NCI-H146 treated with DMSO at 0.1 percent for 48 hours (cell line): ENCODE data around the gene SNF8.
"Not testable (repeated sequence)": the region's sequence is repeated elsewhere in the genome, so short reads cannot be mapped to it uniquely, and the experiment has no call there.

Experiments used
- DNase-seq: peaks from one replicate; lab custom pipeline; 2025; ENCODE audit not compliant: unreplicated experiment; lab: John Stamatoyannopoulos, UW

SNF8 gene, protein sequence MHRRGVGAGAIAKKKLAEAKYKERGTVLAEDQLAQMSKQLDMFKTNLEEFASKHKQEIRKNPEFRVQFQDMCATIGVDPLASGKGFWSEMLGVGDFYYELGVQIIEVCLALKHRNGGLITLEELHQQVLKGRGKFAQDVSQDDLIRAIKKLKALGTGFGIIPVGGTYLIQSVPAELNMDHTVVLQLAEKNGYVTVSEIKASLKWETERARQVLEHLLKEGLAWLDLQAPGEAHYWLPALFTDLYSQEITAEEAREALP

DNA sequence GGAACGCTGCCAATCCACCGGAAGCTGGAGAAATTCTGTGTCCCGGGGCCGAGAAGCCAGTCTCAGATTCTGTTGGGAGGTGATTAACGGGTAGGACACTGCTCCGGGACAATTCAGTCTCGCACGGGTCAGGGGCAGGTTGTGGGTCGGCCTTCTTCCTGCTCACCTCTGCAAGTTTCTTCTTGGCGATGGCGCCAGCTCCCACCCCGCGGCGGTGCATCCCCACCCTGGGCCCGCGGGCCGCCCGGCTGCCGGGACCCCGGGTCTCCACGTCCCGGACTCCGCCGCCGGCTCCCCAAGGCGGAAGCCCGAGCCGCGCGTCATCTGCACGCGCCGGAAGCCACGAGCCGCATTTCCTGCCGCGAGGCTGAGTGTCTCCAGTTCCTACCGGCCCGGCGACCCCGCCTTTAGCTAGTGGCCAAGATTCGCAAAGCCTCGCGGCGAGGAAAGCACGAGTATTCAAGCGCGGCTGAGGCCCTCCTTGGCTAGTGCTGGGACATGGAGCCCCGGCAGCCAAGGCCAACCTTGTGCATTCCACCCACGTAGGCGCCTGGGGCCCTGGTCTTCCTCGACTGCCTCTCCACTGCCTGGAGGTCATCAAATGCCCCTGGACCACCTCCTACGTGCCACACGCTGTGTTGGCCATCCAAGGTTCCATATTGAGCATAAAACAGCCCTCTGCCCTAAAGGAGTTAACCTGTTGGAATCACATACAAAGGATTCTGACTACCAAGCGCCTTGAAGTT is at the start of gene SNF8:
Gene SNF8 (minus strand): TSS at position 328 of the 746 bp plus-strand sequence. CDS start 108 bp downstream, at position 220.
- peak; percentile 44 for DNase-seq

DNA sequence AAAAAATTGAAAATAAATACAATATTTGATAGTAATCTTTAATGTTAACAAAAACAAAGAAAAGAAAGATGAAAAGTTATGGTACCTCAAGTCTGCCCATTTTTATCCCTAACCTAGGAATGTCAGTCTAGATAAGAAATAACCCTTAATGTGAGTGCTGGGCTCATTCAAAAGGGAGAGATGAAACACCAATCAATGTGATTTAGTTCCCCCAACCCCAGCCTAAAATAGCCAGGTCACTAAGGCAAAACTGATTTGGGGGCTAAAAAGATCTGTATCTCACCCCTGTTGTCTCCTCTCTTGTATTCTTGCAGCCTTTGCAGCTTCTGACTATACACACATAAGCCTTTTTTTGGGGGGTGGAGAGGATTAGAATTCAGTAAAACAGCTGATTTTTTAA is 49.3 kb upstream of the SNF8 start:
- DNase-seq = no peak

DNA sequence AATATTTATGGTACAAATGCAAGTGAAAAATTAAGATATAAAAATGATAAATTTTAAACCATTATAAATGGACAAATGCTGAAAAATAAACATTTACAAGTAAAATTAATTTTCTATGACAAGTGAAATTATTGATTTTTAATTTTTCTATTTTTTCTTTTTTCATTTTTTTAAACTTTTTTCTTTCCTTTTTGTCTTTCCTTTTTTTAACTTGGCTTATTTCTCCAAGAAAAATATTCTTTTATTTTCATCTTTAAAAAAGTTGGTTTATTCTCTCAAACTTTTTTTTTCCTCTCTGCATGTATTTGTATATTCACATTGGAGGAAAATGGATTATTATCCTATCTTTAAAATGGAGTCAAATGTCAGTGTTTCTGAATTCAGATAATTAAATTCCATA is 48.7 kb upstream of the SNF8 start:
- DNase-seq = no peak

DNA sequence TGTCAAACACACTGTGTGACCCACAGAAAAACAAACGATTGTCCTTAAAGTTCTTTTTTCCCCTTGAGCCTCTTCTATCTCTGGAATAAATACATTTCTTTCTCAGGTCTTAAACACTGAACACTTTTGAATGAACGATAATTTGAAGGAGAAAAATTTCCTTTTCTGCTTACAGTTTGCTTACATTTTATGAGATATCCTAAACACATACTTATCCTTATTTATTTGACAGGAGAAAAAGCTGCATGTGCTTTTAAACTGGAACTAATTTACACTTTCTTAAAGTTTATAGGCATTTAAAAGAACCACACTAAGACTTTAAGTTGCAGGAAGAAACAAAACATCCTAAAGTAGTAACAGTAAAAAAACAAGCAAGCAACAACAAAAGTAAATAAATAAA is 47.8 kb upstream of the SNF8 start:
- DNase-seq = no peak

DNA sequence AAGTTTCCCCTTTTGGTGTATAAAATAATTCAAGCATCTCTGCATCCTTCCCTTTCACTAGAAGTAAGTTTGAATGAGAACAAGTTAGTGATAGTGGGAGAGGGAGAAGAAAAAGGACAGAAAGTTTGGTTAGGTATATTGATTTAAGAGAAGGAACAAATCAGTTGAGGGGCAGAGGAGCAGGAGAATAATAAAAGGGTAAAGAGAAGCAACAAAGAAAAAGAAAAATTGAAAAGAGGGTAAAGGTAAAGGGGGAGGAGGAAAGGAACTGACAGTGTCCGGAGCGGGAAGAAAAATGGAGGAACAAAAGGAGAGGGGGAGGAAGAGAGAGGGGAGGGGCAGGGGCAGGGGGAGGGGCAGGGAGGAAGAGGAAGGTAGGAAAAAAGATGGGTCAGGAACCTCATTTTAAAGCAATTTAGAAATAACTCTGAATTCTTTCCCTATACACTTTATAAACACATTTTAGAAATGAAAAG is 46.3 kb upstream of the SNF8 start:
- DNase-seq = no peak

DNA sequence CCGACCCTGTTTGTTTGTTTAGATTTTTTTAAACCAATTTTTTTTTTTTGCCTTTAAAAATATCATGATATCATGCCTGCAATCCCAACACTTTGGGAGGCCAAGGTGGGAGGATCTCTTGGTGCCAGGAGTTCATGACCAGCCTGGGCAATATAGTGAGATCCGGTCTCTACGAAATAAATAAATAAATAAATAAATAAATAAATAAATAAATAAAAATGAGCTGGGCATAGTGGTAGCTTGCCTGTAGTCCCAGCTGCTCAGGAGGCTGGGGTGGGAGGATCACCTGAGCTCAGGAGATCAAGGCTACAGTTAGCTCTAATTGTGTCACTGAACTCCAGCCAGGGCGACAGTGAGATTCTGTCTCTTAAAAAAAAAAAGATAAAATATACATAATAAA is 44.5 kb upstream of the SNF8 start:
- DNase-seq = no peak

DNA sequence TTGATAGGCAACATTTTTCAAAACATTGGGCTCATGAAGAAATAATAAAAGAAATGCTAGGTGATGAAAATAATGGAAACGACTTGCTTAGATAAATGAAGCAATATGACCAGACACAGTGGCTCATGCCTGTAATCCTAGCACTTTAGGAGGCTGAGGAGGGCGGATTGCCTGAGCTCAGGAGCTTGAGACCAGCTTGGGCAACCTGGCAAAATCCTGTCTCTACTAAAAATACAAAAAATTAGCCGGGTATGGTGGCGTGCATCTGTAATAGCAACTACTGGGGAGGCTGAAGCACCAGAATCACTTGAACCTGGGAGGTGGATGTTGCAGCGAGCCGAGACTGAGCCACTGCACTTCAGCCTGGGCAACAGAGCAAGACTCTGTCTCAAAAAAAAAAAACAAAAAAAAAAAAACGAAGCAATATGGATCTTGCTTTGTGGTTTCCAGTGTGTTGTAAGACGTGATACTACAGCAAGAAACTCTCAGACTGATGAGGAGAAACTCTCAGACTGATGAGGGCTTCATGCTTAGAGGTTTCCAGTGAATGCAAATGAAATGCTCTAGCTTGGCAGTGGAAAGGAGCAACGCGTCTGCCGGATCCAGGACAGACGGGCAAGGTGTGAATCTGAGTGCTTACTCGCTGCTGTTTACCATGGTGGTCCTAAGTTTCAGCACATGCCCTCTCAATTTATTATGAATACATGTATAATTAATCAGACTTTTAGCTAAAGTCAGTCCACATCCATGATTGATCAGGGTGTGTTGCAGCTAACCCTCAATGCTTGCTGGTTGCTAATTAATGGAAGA is 41.0 kb upstream of the SNF8 start:
- DNase-seq = no peak

DNA sequence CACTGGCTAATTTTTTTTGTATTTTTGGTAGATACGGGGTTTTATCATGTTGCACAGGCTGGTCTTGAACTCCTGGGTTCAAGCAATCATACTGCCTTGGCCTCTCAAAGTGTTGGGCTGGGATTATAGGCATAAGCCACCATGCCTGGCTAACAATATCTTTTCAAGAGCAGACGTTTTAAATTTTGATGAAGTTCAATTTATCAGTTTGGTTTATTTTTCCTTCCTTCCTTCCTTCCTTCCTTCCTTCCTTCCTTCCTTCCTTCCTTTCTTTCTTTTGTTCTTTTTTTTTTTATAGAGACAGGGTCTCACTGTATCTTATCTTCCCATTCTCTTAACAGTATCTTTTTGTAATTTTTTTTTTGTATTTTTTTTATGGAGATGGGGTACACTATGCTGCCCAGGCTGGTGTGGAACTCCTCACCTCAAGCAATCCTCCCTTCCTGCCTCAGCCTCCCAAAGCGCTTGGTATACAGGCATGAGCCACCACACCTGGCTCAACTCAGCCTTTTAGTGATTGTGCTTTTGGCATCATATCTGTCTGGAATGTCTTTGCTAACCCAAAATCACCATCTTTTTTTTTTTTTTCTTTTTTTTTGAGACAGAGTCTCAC is 37.4 kb upstream of the SNF8 start:
- no peak for DNase-seq

DNA sequence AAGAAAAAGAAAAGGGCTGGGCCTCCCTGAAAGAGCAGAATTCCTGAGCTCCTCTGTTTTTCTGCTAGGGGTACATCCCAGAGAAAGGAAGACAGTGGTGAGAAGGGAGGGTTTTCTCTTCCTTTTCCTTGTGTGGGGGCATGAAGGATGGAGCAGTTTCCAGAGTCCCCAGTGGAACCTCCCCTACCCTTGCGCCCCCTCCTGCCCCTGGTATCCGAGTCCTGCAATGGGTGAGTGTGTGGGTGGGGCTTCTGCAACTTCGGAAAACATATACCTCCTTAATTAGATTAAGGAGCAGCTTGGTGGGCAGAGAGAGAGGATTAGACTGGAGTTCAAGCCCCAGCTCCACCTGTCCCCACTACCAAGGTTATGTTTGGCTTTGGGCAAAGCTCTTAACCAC is 29.2 kb upstream of the SNF8 start:
- DNase-seq = no peak

DNA sequence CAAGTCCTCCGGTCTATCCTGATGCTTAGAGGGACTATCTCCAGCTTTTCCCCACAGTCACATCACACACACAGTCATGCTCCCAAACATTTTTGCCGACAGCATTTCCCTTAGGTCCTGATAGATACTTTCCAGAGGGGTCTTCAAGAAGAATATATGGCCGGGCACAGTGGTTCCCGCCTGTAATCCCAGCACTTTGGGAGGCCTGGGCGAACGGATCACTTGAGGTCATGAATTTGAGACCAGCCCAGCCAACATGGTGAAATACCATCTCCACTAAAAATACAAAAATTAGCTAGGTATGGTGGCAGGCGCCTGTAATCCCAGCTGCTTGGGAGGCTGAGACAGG is 28.1 kb upstream of the SNF8 start:
- no peak for DNase-seq

DNA sequence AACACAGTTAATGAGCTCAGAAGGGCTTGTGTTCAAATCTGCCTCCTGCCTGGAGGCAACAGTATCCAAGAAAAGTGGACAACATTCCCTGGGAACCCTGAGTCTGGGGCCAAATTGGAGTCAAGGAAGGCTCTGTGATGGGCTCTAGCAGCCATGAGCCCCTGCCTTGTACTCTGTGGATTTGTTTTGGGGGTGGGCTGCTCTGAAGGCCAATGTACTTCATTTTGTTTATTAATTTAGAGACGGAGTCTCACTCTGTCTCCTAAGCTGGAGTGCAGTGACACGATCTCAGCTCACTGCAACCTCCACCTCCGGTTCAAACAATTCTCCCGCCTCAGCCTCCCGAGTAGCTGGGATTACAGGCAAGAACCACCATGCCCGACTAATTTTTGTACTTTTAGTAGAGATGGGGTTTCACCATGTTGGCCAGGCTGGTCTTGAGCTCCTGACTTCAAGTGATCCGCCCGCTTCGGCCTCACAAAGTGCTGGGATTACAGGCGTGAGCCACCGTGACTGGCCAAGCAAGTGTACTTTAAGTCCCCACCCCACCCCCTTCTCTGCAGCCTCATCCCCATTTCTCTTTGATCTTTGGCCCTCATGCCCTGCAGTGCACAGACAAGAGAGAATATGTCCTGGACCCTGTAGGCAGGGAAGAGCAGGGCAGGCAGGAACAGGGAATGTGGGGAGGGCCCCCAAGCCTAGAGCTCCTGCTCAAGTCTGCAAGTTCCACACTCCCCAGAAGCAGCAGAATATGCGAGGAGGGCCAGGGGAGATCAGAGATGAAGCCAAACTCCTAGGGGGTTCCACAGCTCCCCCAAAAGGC is 26.4 kb upstream of the SNF8 start:
- DNase-seq = no peak

DNA sequence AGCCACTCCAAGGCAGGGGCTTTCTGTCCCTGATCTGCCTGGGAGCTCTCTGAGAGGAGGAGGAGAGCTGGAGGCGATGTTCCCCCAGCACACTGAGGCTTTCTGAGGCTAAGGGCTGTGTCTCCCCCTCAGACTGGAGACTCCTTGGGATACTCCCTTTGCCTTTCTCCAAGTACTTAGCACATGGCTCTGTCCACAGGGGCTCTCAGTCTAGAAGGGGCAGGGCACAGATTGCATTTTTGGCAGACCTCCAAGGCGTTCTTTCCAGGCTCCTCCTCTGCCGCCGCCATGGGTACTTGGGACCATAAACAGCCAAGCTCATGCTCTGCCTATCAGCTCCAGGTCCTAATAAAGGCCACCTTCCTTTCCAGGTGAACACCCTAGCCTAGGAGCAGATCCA is 25.6 kb upstream of the SNF8 start:
- DNase-seq = no peak

DNA sequence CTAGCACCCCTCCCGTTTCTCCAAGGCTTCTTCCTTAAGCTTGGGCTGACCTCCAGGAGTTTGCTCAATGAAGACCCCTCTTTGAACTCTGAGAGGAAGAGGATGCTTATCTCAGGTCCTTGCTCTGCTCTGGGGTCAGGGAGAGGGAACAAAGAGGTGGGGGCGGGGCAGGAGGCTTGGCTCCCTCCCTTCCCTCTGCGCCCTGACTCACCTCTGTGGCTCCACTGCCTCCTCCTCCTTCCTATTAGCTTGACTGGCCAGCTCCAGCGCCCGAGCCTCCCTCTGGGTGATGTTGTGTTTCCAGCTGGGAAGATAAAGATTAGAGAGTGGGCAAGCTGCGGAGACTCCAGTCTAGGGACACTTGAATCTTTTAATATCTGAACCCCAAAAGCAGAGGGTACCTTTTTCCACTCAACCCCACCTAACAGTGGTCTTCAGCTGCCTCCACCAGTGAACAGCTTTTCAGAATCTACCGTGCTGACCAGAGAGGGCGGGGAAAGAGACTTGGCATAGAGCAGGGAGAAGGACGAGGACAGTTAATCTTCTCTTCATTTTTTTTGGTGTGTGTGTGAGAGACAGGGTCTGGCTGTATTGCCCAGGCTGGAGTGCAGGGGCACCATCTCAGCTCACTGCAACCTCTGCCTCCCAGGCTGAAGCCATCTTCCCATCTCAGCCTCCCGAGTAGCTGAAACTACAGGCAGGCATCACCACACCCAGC is 17.0 kb upstream of the SNF8 start:
- no peak for DNase-seq

DNA sequence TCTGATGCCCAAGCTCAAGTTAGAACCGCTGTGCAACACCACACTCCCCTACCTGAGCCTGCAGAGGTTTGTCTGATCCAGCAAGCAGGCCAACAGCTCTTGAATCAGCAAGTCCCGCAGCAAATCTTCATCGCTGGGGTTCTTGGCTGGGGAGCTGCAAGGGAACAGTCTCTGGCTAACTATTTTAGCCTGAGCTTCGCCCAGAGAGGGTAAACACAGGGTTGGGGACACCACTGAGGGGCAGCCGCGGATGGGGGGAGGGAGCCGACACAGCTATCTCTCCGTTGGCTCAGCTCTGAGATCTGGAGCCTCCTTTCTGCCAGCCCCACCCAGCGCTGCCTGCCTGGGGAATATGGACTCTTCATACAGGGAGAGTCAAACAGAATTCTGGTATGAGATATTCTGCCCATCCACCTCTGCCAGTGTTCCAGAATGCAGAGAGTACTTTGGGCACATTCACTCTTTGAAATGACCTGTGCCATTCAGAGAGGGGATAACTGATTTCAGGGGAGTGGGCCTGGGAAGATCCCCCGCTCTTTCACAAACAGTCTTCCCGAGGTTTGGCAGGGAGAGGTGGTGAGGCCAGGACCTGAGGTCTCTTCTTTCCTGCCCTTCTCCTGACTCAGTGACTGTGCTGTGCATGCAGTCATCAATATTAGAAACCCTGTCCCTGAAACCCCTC is 16.3 kb upstream of the SNF8 start:
- DNase-seq = no peak

DNA sequence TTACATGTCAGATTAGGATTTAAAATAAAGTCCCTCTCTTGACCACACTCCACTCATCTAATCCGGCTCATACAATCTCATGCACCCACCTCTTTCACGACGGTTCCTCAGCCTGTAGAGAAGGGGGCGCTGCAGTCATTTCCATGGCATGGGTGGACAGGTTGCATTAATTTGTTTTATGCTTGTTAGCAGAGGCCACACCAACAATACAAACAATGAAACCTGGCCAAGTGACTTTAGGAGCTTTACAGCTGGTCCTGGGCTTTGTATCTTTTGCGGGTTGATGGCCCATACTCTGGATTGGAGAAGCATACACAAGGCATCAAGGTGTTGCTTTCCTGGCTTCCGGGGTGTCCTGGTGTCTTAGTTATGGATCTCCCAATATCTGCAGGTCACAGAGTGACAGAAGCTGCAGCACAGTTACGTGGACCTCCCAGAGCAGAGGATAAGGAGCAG is 9.7 kb upstream of the SNF8 start:
- no peak for DNase-seq

DNA sequence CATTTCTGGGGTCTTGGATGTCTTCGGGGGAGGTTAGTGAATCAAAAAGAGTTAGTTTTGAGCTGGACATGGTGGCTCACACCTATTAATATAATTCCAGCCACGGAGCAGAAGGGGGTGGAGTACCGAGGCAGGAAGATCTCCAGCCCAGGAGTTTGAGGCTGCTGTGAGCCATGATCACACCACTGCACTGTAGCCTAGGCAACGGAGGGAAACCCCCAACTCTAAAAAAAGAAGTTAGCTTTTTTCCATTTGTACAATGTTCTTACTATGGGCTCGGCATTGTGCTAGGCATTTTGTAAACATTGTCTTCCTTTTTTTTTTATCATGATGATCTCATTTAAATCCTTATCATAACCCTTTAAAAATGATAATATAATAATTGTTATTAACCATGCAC is 8.3 kb upstream of the SNF8 start:
- DNase-seq = no peak

DNA sequence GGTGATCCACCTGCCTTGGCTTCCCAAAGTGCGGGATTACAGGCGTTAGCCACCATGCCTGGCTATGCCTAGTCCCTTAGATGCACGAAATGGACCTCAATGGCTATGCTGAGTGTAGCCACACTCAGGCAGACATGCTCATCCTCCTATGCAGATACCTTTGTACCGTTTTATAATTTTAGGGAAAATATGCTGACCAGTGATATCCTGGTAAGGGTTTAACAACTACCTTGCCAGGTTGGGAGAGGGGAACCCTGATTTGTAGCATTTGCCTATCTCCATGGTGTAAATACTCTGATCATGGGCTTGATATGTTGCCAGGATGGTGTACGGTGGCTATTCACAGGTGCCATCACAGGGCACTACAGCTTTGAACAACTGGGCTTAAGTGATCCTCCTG is 6.9 kb upstream of the SNF8 start:
- DNase-seq = no peak

DNA sequence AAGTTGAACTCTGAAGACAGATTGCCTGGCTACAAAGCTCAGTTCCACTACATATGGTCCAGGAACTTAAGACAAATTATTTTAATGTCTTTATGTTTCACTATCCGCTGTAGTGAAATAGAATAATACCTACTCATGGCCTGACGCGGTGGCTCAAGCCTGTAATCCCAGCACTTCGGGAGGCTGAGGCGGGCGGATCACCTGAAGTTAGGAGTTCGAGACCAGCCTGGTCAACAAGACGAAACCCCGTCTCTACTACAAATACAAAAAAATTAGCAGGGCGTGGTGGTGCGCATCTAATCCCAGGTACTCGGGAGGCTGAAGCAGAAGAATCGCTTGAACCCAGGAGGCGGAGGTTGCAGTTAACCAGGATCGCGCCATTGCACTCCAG is 614 bp upstream of the SNF8 start:
- DNase-seq = not testable (repeated sequence)

DNA sequence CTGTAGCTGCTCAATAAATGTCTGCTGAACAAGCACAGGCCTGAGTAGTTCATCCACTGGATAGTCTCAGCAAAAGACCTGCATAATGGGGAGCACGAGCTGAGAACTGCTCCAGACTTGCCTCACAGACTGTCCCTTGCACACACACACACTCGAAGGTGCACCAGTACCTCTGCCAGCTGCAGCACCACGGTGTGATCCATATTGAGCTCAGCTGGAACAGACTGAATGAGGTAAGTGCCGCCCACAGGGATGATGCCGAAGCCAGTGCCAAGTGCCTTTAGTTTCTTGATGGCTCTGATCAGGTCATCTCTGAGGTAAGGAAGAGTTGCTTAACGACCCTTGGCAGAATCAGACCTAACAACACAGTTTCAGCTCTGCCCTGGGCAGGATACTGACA is 11.6 kb downstream of the SNF8 start:
- DNase-seq = no peak
